HepG2 (cell line): ENCODE measurements around the gene MRNIP. TPM values are rescaled to one million over a fixed set of nuclear protein-coding genes. Genes with fewer than 3 reads are reported as not detected.
A peak's percentile ranks its signal among the peaks of the same experiment; 100 is the strongest.

Experiments used
- ATF7-NPFF ChIP-seq: sonication (generic); formaldehyde crosslinking; IDR thresholded peaks from 2 replicates; pipeline ENCODE4 v1.8.1; 2023; ENCODE audit warnings: mild to moderate bottlenecking, low read depth, missing genetic modification reagents, moderate library complexity
- CENPT ChIP-seq: sonication (generic); formaldehyde crosslinking; IDR thresholded peaks from 2 replicates; pipeline ENCODE4 v1.8.0; 2022; ENCODE audit warnings: low read depth, mild to moderate bottlenecking, moderate library complexity, missing genetic modification reagents
- ETS1 ChIP-seq: sonication (generic); formaldehyde crosslinking; IDR thresholded peaks from 2 replicates; pipeline ENCODE4 v1.4.0; 2020; ENCODE audit warnings: missing genetic modification reagents
- KLF11 ChIP-seq: IDR thresholded peaks from 2 replicates; pipeline ENCODE4 v1.6.1; 2016; ENCODE audit warnings: missing compliant biosample characterization
- MNT ChIP-seq: fragments of 450-650 bp; IDR thresholded peaks from 2 replicates; pipeline ENCODE4 v1.6.1; 2016
- PHB2 ChIP-seq: fragments of 450-650 bp; IDR thresholded peaks from 2 replicates; pipeline ENCODE4 v1.6.1; 2018; ENCODE audit not compliant: partially characterized antibody
- REL ChIP-seq: sonication (generic); formaldehyde crosslinking; conservative IDR thresholded peaks from 2 replicates; pipeline ENCODE4 v1.8.0; 2022; ENCODE audit warnings: mild to moderate bottlenecking, missing genetic modification reagents, moderate library complexity
- SAFB2 ChIP-seq: sonication (generic); formaldehyde crosslinking; IDR thresholded peaks from 2 replicates; pipeline ENCODE4 v1.5.1; 2020; ENCODE audit warnings: missing genetic modification reagents, low read depth, mild to moderate bottlenecking, borderline replicate concordance
- SIN3A ChIP-seq: IDR thresholded peaks from 2 replicates; pipeline ENCODE4 v1.6.1; 2011; ENCODE audit warnings: low read depth, mild to moderate bottlenecking, control low read depth, low read length, borderline replicate concordance
- SMC3 ChIP-seq: IDR thresholded peaks from 2 replicates; pipeline ENCODE4 v1.6.1; 2011; ENCODE audit warnings: low read length, improper control_type of control experiment
- ZBTB14 ChIP-seq: sonication (generic); formaldehyde crosslinking; IDR thresholded peaks from 2 replicates; pipeline ENCODE4 v1.4.0; 2020; ENCODE audit warnings: missing genetic modification reagents
- ZBTB38 ChIP-seq: sonication (generic); formaldehyde crosslinking; IDR thresholded peaks from 2 replicates; pipeline ENCODE4 v1.5.1; 2020; ENCODE audit warnings: mild to moderate bottlenecking, missing genetic modification reagents
- ZNF160 ChIP-seq: sonication (generic); formaldehyde crosslinking; IDR thresholded peaks from 2 replicates; pipeline ENCODE4 v1.8.0; 2022; ENCODE audit warnings: mild to moderate bottlenecking, inconsistent platforms, missing genetic modification reagents
- ZNF207 ChIP-seq: fragments of 450-650 bp; IDR thresholded peaks from 2 replicates; pipeline ENCODE4 v1.6.1; 2016; ENCODE audit warnings: antibody characterized with exemption, borderline replicate concordance
- ZNF280B ChIP-seq: sonication (generic); formaldehyde crosslinking; IDR thresholded peaks from 2 replicates; pipeline ENCODE4 v1.5.0; 2020; ENCODE audit warnings: missing genetic modification reagents, mild to moderate bottlenecking, borderline replicate concordance
- ZNF280D ChIP-seq: sonication (generic); formaldehyde crosslinking; IDR thresholded peaks from 2 replicates; pipeline ENCODE4 v1.5.1; 2020; ENCODE audit warnings: mild to moderate bottlenecking, missing genetic modification reagents
- ZNF550 ChIP-seq: sonication (generic); formaldehyde crosslinking; IDR thresholded peaks from 2 replicates; pipeline ENCODE4 v1.4.0; 2020; ENCODE audit warnings: mild to moderate bottlenecking, missing genetic modification reagents, borderline replicate concordance
- ZNF589 ChIP-seq: sonication (generic); formaldehyde crosslinking; conservative IDR thresholded peaks from 2 replicates; pipeline ENCODE4 v1.8.0; 2022; ENCODE audit warnings: mild to moderate bottlenecking, moderate library complexity, missing genetic modification reagents
- ZNF724P ChIP-seq: sonication (generic); formaldehyde crosslinking; IDR thresholded peaks from 2 replicates; pipeline ENCODE4 v1.8.0; 2022; ENCODE audit warnings: missing genetic modification reagents, borderline replicate concordance
- ZSCAN20 ChIP-seq: sonication (generic); formaldehyde crosslinking; IDR thresholded peaks from 2 replicates; pipeline ENCODE4 v1.4.0; 2020; ENCODE audit warnings: missing genetic modification reagents, mild to moderate bottlenecking, borderline replicate concordance
- polyA plus RNA-seq, 8 experiments: library from polyadenylated mRNA; depleted of rRNA in 3 of 8; stranded (reverse) in 7 of 8; unstranded in 1 of 8; fragments of >200 nt; fragmentation: Illumina TruSeq in 4 of 8; extraction: Trizol in 4 of 8; gene quantifications; 2 replicates each; pipeline versions ENCODE4 v1.2.1 to v1.2.3, GENCODE V29; 2011 to 2016; ENCODE audit warnings: low read depth in 4 of 8, missing spikeins in 1 of 8, mixed read lengths in 1 of 8; ENCODE audit not compliant: insufficient read depth in 1 of 8
- total RNA-seq, 5 experiments: library from RNA; depleted of rRNA; stranded (reverse); fragments of >200 nt; fragmentation: Illumina TruSeq; extraction: Trizol; gene quantifications; 2 replicates each; pipeline ENCODE4 v1.2.3, GENCODE V29; 2016; ENCODE audit warnings: low read depth in 1 of 5

The MRNIP gene
- total and polyA plus RNA-seq, 2 of the 13 experiments (the other 11 are each of a cell fraction or from before 2014, with no cell fraction given): 15.5 to 34.1 TPM

GRCh38 chr5:179805529-179806249, 52.9 kb downstream of the MRNIP start (continued):
- TF ChIP-seq REL (CRISPR knock-in tag): 0 out of 2 replicates have a peak, but pooled peaks have one; percentile 64
- 0 out of 2 replicates have a peak, but pooled peaks have one; percentile 25 for TF ChIP-seq ZNF280D (CRISPR knock-in tag)
- TF ChIP-seq ZNF280B (CRISPR knock-in tag): no peak
- TF ChIP-seq ZNF160 (CRISPR knock-in tag): 0 out of 2 replicates have a peak, but pooled peaks have one; percentile 61
- no peak for TF ChIP-seq PHB2
- TF ChIP-seq ZNF550: no peak
- no peak for TF ChIP-seq ZSCAN20 (CRISPR knock-in tag)
- no peak for TF ChIP-seq ZNF207
- TF ChIP-seq CENPT (CRISPR knock-in tag): 0 out of 2 replicates have a peak, but pooled peaks have one; percentile 67
- no peak; the same call in 1 of the 2 replicates for TF ChIP-seq SAFB2
- TF ChIP-seq ZNF724P: peak; percentile 78; the same call in 1 of the 2 replicates
- TF ChIP-seq SIN3A: peak; percentile 50; the same call in 1 of the 2 replicates
- no peak for TF ChIP-seq KLF11 (CRISPR knock-in tag)
- no peak for TF ChIP-seq ZBTB14 (CRISPR knock-in tag)
- no peak for TF ChIP-seq ETS1
- TF ChIP-seq SMC3: no peak
- TF ChIP-seq ZBTB38 (CRISPR knock-in tag): 0 out of 2 replicates have a peak, but pooled peaks have one; percentile 15
- TF ChIP-seq ZNF589 (CRISPR knock-in tag): peak; percentile 56; the same call in 1 of the 2 replicates
- TF ChIP-seq ATF7-NPFF: peak; percentile 37; the same call in 1 of the 2 replicates
- no peak for TF ChIP-seq MNT
